Endothelial cell (in vitro differentiated cells): ENCODE measurements around the gene GKN2. TPM values are rescaled to one million over a fixed set of nuclear protein-coding genes. Genes with fewer than 3 reads are reported as not detected.

ENCODE experiments used
- DNase-seq: peaks from one replicate; pipeline ENCODE4 v3.0.0; 2021; ENCODE audit warnings: low spot score
- H3K27ac Mint-ChIP-seq: one replicate; pipeline ENCODE4 v1.8.0; 2021; ENCODE audit warnings: mixed read lengths, inconsistent platforms; ENCODE audit not compliant: unreplicated experiment
- H3K27me3 Mint-ChIP-seq: one replicate; pipeline ENCODE4 v1.8.0; 2021; ENCODE audit warnings: mild to moderate bottlenecking, moderate library complexity, mixed read lengths, inconsistent platforms; ENCODE audit not compliant: unreplicated experiment
- H3K36me3 Mint-ChIP-seq: one replicate; pipeline ENCODE4 v1.8.0; 2021; ENCODE audit warnings: mild to moderate bottlenecking, low read depth, mixed read lengths, inconsistent platforms; ENCODE audit not compliant: unreplicated experiment
- H3K4me1 Mint-ChIP-seq: one replicate; pipeline ENCODE4 v1.8.0; 2021; ENCODE audit warnings: mild to moderate bottlenecking, mixed read lengths, inconsistent platforms; ENCODE audit not compliant: unreplicated experiment
- H3K4me3 Mint-ChIP-seq: one replicate; pipeline ENCODE4 v1.8.0; 2021; ENCODE audit warnings: mild to moderate bottlenecking, mixed read lengths, inconsistent platforms; ENCODE audit not compliant: unreplicated experiment
- H3K9me3 Mint-ChIP-seq: one replicate; pipeline ENCODE4 v1.8.0; 2021; ENCODE audit warnings: mixed read lengths, inconsistent platforms; ENCODE audit not compliant: unreplicated experiment
- total RNA-seq: library from RNA; stranded (reverse); fragmentation: NEBNext Ultra II Directional; extraction: Animal tissue kit (Norgen Biotek cat#: 25700); gene quantifications from one replicate; pipeline ENCODE4 v1.2.1, GENCODE V29; 2021; ENCODE audit not compliant: unreplicated experiment
- TF ChIP-seq, protein P1 (sequence below): fragments of 200-600 bp; sonication (generic); IDR thresholded peaks from one replicate; pipeline ENCODE4 v1.5.0; 2021; ENCODE audit warnings: antibody characterized with exemption; ENCODE audit not compliant: unreplicated experiment

The GKN2 gene
- total RNA-seq, 1 donor from 2014 or later: 0.36 TPM

DNA sequence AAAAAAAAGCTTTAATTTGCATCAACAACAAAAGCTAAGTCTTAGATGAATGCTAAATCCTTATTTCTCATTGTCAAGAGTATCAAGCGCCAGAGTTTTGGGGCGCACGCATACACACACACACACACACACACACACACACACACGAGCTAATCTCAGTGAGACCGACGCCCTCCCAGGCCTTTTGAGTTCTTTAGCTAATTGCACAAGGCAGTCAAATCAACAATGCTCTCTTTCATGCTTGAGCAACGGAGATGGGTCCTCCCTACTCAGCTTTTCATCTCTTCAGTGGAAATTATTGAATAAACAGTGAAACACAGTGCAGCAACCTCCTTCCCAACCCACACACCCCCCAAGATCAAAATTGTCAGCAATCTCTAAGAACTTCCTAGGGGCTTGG, 41.0 kb upstream of the GKN2 start:
- H3K9me3 Mint-ChIP-seq: no peaks in the 10 kb centered on the region
- TF ChIP-seq, protein P1, sequence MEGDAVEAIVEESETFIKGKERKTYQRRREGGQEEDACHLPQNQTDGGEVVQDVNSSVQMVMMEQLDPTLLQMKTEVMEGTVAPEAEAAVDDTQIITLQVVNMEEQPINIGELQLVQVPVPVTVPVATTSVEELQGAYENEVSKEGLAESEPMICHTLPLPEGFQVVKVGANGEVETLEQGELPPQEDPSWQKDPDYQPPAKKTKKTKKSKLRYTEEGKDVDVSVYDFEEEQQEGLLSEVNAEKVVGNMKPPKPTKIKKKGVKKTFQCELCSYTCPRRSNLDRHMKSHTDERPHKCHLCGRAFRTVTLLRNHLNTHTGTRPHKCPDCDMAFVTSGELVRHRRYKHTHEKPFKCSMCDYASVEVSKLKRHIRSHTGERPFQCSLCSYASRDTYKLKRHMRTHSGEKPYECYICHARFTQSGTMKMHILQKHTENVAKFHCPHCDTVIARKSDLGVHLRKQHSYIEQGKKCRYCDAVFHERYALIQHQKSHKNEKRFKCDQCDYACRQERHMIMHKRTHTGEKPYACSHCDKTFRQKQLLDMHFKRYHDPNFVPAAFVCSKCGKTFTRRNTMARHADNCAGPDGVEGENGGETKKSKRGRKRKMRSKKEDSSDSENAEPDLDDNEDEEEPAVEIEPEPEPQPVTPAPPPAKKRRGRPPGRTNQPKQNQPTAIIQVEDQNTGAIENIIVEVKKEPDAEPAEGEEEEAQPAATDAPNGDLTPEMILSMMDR: no peak
- no peaks in the 10 kb centered on the region for H3K4me1 Mint-ChIP-seq
- no peak overlapping the region for H3K27ac Mint-ChIP-seq
- no peaks in the 10 kb centered on the region for H3K36me3 Mint-ChIP-seq
- no peak overlapping the region for H3K4me3 Mint-ChIP-seq
- H3K27me3 Mint-ChIP-seq: peaks cover 2% of the 10 kb centered on the region
- no peak for DNase-seq

DNA sequence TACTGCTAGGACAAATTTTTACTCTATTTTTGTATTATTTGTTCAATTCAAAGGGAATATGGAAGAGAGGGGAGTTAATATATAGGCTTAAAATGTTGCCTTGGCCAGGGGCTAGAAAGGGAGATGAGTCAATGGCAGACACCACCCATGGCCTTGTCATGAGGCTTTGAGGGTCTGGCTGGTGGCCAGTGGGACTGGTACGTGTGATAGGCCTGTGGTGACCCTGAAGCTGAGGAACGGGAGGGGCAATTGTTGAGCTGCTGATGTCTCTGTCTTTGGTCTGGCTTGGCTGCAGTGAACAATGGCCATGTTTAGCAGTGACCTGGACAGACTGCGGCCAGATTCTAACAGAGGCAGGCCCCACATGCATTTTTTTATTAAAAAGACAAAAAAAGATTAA, 40.2 kb upstream of the GKN2 start:
- H3K27ac Mint-ChIP-seq: no peak overlapping the region
- no peaks in the 10 kb centered on the region for H3K4me1 Mint-ChIP-seq
- TF ChIP-seq, protein P1: no peak
- DNase-seq: no peak
- peaks cover 2% of the 10 kb centered on the region for H3K27me3 Mint-ChIP-seq
- H3K4me3 Mint-ChIP-seq: no peak overlapping the region
- no peaks in the 10 kb centered on the region for H3K9me3 Mint-ChIP-seq
- no peaks in the 10 kb centered on the region for H3K36me3 Mint-ChIP-seq

DNA sequence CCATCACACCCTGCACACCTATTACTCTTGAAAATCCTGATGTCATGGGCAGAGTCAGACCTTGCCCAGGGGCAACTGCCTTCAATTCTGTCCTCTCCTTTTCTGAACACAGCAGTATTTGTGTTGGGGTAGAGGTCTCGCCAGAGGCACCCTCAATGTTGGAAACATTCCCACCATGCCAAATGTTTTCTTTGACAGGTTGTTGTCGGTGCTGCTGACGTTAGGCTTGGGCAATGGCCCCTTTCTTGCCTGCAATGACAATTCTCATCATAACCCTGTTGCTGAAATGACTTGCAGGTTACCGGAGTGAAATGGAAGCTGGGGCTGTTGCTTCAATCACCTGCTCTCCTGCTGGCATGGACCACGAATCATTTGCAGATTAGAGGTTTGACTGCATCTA, 39.6 kb upstream of the GKN2 start:
- no peaks in the 10 kb centered on the region for H3K9me3 Mint-ChIP-seq
- H3K4me1 Mint-ChIP-seq: no peaks in the 10 kb centered on the region
- H3K36me3 Mint-ChIP-seq: no peaks in the 10 kb centered on the region
- no peak overlapping the region for H3K4me3 Mint-ChIP-seq
- no peak for DNase-seq
- peaks cover 2% of the 10 kb centered on the region for H3K27me3 Mint-ChIP-seq
- no peak overlapping the region for H3K27ac Mint-ChIP-seq
- TF ChIP-seq, protein P1: no peak

DNA sequence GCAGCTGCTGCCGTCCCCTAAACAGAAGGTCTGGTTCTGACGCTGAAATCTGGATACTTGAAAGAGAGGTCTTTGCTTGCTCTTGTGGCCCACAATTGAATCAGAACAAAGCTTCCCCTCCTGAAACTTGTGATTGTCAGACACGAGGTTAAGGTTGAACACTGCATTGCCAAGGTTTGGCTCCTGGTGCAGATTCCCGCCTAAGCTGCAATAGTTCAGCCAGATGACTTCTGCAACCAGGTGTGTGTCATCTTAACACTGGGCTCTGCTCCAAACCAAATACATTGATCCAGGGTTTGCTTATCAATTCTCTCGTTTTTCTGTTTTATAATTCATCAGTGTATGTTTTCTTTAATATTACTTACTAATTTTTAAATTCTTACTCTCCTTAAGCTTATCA, 36.3 kb upstream of the GKN2 start:
- no peak overlapping the region for H3K27ac Mint-ChIP-seq
- peaks cover 2% of the 10 kb centered on the region for H3K27me3 Mint-ChIP-seq
- DNase-seq: no peak
- no peaks in the 10 kb centered on the region for H3K36me3 Mint-ChIP-seq
- H3K9me3 Mint-ChIP-seq: no peaks in the 10 kb centered on the region
- H3K4me1 Mint-ChIP-seq: no peaks in the 10 kb centered on the region
- TF ChIP-seq, protein P1: no peak
- H3K4me3 Mint-ChIP-seq: no peak overlapping the region

DNA sequence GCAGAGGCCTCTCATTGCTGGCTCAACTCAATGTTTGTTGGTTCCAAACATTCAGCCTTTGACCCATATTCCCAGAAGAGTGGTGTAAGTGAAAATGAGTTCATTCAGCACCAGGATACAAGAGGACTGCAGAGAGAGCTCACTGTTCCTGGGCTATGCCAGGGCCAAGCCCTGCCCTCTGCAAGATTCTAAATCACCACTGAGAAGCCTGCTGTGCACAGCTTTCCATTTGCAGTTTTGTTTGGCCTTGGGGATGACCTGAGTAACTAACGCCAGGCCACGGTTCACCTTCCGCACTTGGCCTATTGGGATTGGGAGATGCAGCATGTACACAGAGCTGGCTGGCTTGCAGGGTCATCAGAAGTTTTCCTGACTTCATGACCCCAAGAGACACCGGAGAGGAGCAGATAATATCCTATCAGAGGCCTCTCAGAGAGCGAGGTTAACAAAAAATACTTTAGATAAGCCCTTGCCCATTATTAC, 34.4 kb upstream of the GKN2 start:
- Mint-ChIP-seq H3K27me3 (no peaks in the 10 kb centered on the region), H3K4me3 (no peak overlapping the region), H3K9me3 (no peaks in the 10 kb centered on the region), H3K4me1 (no peaks in the 10 kb centered on the region), H3K27ac (no peak overlapping the region), H3K36me3 (no peaks in the 10 kb centered on the region)
- DNase-seq: no peak
- TF ChIP-seq, protein P1: no peak
